GM19324 (cell line): ENCODE data around the gene MYOG.

Experiments used
- ATAC-seq: cut with Tn5 transposase; IDR thresholded peaks from one replicate; pipeline ENCODE4 v1.9.1; 2021; ENCODE audit warnings: mild to moderate bottlenecking, moderate library complexity; ENCODE audit not compliant: unreplicated experiment, low FRiP score

MYOG gene

DNA sequence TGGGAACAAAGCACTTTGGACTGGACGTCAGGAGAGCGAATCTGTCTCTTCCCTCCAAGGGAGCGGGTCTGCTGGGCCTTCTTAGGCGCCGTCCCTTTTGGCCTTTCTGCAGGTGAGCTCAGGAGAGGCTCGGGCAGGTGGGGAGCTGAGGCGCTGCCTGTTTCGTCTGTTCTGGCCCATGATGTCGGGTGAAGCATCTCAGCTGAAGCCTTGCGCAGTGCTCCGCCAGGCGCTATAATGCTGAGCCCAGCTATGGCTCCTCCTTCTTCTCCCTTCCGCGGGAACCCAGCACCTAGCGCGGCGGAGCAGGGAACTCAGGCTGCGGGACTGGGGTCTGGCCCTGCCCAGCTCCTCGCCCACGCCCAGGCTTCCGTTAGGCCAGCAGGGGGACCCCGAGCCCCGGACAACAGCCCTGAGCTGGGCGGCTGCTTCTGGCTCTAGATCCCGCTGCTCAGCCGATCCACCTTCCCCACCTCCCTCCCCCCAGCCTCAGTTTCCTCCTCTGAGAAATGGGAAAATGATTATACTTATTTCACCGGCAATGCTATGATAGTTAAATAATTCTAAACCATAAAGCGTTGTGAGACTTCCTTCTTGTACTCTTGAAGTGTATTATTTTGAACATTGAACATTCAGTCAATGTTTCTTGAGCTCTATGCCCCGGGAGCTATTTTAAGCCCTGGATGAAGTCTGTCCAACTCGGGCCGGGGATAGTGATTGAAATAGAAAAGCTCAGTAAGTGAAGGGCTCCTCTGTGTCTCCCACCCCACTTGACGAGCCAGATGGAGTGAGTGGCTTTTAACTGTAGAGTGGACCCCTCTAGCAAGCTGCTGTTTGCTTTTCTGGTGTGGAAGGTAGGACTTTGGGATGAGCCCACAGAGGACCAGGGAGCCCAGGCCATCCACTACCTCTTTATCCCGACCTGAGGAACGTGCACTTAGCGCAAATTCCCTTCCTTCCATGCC, 32.1 kb upstream of the MYOG start:
- no peak for ATAC-seq

DNA sequence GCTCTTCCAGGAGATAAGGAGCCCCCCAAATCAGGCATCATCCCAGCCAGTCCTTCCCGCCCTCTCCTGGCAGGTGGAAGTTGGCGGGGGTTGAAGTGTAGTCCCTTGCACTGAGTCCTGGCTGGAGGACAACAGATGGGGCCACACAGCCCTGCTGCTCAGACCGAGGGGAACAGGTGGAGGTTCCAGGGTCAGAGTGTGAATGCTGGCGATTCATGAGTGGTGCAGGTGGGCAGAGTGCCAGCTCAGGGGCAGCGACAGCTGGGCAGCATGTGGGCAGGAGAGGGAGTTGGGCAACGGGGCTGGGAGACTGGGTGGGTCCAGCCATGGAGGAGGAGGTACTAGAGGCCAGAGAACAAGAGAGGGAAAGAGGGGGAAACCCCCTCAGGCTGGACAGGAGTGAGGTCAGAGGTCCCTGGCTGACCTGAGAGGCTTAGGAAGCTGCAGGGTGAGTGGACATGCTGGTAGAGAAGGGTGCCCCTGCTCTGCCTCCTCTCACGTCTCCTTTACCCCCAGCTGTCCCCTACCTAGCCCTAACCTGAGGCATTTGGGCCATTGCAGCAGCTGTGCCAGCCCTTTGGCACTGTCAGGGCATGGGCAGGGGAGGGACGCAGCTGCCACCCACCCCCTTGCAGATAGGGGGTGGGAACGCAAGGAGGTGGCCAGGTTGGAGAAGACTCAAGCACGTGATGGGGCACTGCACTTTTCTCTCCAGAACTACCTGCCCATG, 30.4 kb upstream of the MYOG start:
- ATAC-seq = no peak

DNA sequence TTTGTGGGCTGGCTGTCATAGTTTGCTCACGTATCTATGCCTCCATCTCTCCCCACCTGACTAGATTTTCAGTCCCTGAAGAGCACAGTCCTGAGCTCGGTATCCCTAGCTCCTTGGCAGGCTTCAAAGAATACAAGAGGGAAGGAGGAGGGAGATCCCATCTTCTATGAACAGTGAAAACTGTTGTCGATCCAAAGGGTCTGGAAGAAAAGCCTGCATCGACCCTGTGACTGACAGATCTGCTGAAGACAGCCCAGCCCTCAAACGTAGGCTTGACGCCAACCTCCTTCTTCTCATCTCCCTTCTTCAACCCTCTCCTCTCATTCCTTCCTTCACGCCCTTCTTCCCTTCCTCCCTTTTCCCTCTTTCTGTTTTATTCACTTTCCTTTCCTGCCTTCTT, 28.4 kb upstream of the MYOG start:
- no peak for ATAC-seq

DNA sequence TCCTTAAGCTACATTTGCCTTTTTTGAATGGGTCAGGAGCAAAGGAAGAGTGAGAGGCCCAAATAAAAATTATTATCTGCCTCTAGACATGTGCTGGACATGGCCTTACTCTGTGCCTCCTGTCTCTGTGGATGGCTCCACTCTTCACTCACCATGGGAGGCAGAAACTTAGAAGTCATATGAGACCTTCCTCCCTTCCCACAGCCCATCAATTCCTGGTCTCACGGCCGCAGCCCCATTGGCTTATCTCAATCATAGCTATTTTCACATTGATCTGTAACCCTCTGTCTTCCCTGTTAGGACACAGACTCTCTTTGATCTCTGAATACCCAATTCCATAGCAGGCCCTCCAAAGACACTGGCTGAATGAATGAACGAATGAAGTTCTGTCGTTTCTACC, 27.5 kb upstream of the MYOG start:
- no peak for ATAC-seq

DNA sequence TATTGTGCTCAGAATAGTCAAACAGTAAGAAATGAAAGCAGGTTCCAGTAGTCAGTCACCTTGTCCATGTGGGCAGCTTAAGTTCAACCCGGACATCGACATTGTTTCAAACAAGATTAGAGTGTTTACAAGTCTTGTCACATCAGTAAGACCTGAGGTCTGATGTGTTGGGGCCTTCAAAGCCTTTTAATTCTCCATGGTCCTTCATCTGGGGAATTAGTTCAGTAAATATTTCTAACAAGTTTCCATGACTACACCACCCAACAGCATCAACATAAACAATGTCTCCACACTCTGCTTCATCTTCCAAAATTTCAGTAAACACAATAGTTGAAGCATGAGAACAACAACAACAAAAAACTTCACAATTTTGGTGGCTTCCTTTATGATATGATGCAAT, 26.7 kb upstream of the MYOG start:
- no peak for ATAC-seq

DNA sequence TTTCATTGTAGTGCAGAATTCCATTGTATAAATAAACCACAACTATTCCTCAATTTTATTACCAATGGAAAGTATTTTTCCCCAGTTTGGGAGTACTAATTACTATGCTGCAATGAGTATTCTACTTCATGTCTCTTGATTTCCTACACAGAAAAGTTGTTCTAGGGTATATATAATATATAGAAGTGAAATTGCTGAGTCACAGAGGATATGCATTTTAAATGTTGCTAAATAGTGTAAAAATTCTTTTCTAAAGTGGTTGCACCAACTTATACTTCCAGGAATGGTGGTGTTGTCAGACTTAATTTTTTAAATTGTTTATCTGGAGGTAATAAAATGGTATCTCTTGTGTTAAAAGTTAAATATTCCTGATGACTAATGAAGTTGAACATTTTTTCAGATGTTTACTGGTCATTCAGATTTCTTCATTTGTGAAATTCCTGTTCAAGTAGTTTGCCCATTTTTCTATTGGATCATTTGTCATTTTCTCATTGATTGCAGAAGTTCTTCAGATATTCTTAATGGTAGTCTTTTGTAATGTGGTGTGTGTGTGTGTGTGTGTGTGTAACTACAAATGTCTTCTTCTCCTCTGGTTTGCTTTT, 19.1 kb upstream of the MYOG start:
- no peak for ATAC-seq

DNA sequence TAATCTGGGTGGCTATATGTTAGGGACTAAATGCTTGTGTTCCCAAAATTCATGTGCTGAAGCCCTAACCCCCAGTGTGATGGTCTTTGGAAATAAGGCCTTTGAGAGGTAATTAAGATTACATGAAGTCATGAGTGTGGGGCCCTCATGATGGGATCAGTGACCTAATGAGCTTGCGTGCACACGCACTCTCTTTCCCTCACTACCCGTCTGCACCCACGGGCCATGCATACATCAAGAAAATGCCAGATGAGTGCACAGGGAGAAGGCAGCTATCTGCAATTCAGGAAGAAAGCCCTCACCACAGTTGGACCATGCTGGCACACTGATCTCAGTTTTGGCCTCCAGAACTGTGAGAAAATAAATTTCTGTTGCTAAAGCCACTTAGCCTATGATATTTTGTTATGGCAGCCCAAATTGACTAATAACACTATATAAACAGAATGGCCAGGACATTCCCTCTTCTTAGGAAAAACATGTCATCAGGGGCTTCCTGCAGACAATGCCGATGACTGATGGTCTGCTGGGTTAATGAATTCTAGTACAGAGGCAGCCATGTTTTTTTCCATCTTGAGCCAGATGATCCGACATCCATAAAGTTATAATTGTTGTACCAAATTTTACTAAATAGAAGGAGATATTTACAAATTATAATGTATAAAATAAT, 18.1 kb upstream of the MYOG start:
- no peak for ATAC-seq

DNA sequence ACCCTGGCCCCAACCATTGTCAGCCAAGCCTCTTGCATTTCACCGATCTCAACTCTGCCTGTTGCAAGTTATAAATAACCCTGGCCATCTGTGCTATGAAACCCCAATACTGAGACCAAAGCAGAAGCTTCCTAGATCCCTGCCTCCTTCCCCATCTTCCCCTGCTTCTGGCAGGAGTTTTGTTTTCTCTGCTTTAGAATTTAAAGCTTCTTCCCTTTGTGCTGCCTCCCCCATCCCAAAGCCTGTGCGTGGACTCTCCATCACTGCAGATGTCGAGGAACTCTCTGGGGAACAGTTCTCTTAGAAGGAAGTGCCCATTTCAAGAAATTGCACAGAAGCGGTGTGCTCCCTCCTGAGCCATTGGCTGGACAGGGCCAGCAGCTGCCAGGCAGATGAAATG, 17.4 kb upstream of the MYOG start:
- no peak for ATAC-seq

DNA sequence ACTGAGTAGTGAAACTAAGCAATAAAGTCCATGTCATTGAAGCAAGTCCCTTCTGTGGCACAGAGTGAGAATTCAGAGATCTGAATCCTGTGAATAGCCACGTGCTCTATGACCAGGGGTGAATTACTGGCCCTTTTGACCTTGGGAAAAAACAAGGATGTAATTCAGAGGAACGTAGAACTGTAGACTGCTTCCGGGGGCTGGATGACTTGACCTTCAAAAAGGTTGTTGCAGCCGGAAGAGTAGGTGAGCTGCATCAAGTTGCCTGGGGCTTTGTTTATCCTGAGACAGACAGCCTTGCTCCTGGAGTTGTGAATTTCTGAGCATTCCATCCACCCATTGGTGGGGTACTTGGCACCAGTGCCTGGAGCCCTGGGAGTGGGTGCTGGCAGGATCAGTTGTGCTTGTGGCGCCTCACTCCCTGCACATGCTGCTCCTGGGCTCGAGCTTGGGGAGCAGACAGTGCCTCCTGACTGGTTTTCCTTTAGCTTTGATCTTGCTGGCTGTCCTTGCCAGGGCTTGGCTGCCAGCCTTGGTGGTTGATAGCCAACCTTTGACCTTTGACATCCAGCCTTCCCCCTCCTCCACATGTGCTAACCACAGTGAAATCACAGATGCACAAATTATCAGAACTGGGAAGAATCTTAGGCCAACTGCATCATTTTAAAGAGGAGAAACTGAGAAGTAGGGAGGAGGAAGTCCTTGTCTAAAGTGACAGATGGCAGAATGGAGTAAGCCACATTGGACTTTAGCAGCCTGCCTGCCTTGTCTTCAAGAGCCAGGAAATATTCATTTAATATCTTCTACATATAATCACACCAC, 16.2 kb upstream of the MYOG start:
- ATAC-seq = no peak

DNA sequence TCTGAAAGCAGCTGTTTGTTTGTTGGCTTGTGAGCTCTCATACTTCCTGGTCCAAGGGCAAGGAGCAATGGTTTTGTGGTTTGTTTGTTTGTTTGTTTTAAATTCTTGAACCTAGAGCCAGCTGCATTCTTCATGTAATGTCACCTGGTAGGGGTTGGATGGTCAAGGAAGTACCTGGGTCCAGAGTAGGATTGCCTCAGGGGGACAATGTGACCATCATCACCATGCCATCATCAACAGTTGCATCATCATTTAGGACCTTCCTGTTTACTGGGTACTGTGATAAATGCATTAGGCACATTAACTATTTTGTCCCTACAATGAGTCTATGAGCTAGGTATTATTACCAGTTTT, 14.7 kb upstream of the MYOG start:
- ATAC-seq = no peak

DNA sequence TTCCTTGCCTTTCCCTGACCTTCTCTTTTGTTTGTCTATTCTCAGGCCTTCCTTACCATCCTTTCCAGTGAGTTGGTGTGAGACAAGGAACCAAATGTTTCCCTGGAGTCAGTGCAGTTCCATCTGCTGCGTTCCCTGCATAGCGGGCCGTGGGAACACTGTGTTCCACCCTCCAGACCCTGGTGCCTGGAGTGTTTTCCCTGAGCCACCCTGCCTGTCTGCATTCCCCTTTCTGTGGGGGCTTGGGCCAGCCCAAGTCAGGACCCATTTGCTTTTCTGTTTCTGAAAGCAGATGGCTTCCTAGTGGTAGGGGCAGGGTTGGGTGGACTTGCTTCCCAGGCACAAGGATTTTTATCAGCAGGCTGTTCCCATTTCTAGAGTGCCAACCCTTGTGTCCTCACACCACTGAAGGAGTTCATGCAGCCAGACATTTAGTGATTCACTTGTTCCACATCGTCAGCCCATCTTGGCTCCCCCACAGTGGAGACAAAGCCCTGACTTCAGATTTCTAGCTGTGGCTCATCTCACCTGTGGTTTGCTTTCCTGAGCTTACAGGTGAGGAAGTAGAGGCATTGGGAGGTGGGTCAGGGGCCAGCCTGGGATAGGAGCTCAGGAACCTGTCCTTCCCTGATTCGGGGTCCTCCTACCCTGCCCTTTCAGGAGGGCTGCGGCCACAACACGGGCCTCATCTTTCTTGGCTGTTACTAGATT, 14.1 kb upstream of the MYOG start:
- no peak for ATAC-seq

DNA sequence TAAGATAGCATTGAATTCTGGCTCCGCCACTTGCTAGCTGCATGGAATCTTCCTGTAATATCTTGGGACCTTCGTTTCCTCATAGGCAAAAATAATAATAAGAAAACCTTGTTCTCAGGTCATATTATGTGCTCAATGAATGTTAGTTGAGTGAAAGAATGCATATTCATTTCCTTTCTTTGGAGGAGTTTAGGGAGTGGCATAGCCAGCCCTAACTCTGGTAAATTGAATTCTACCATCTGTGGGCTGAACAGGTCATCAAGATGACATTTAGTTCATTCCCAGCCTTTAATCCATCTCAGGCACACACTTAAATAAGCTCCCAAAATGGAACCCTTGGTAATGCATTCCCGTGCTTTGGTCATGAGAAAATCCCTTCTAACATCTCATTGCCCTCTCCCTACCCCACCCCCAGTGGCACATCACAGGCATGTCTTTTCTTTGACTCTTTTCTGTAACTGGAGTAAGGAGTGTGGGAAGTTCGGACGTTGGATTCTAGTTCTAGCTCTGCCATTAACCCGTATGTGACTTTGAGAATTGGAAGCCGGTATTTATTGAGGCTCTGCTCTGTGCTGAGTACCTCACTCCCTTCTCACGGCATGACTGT, 13.2 kb upstream of the MYOG start:
- ATAC-seq = no peak

DNA sequence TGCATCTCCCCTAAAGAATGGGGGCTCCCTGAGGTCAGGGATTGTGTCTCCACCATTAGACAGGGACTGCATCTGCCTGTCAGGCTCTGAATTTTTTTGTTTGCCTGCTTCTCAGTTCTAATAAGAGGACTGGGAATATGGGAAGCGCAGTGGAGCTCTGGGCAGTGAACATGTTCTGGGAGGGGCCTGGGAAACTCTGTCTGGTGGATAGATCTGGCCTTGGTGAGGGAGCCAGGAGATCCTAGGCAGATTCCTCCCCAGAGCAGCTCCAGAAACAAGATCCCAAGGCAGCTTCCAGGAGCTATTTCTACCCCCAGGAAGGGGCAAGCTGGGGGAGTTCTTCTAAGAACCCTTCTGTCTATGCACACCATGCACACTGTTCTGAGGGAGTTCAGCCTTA, 12.6 kb upstream of the MYOG start:
- no peak for ATAC-seq

DNA sequence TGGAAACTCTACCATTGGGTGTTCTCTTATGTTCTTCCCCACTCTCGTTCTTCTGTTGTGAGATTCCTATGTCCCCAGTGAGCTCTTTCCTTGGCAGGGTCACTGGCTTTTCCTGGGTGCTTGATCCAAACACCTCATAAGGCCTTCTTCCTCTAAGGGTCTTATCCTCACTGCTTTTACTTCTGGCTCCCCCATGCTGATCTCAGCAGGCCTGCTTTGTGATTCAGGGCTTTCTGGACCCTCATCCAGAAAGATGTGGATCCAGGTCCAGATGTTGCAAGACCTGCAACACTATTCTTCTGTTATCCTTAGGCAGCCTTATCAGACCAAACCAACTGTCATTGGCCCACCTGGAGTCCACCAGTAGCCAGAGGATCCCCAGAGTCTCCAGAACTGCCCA, 11.2 kb upstream of the MYOG start:
- no peak for ATAC-seq

DNA sequence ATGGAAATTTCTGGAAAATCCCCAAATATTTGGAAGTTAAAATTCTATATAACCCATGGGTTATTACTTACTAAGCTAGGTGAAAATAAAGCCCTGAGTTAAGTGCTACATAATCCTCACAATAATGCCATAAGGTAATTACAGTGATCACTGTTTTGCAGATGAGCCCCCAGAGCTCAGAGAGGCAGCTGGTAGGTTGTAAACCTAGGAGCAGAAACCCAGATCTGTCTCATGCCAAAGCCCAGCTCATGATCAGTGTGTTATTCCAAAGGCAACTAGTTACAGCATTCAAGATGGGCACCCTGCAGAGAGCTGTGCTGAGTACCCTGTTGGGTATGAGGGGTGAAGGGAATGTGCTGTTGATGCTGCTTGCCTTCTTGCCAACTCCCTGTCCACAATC, 10.8 kb upstream of the MYOG start:
- ATAC-seq = no peak

DNA sequence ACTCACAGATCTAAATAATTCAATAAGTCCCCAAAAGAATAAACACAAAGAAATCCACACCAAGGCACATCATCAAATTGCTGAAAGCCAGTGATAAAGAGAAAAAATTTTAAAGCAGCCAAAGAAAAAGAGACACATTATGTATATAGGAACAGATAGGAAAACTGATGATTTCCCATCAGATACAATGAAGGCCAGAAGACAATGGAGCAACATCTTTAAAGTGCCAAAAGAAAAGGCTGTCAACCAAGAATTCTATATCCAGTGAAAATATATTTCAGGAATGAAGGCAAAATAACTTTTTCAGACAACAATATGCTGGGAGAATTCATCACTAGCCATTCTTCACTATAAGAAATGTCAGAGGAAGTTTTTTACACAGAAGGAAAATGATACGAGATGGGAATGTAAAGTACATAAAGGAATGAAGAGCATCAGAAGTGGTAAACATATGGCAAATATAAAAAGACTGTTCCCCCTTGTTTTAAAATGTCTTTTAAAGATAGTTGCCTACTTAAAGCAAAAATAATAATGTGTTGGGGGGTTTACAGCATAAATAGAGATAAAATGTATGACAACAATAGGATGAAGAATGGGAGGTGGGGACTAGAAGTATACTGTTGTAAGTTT, 9.4 kb upstream of the MYOG start:
- ATAC-seq = no peak

DNA sequence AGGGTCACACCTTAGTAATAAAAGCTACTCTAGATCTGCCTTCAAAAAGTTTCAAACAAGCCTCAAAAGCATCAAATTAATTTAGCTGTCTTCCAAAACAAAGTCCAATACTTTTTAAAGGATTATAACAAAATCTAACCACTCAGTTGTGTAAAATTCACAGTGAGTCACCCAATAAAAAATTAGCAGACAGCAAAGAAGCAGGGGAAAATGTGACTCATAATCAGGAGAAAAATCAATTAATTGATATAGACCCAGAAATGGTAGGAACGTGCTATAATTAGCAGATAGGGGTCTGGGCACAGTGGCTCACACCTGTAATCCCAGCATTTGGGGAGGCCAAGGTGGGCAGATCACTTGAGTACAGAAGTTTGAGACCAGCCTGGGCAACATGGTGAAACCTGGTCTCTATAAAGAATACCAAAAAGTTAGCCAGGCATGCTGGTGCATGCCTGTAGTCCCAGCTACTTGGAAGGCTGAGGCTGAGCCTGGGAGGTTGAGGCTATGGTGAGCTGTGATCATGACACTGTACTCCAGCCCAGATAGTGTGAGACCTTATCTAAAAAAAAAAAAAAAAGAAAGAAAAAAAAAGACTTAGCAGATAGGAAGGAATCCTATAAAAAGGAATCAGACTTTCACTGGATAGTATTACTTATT, 8.1 kb upstream of the MYOG start:
- ATAC-seq = no peak

DNA sequence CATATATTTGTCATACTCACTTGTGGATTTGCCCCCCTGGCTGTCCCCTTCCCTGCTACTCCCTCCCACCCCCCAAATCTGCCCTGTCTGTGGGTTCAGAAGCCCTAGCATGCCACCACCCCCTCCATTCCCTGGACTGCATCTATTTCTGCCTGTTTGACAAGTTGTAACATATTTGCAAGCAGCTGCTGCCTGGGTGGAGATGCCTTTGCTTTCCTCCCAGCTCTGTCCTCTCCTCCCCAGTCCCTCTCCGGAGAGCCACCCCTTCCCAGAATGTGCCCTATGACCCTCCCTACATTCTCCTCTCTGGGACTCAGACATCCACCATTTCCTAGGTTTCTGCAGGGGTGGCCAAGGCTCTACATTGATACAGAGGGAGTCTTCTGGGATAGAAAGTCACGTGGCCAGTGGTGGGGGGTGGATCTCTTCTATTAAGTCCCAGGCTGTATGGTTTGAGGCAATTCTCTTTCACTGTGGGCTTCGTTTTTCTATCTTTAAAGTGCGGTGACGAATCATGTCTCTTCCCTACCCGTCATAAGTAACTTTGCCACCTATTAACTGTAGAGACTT, 6.0 kb upstream of the MYOG start:
- ATAC-seq = no peak
